ENCODE results near the gene TMEM134. TPM values are rescaled to one million over a fixed set of nuclear protein-coding genes. Genes with fewer than 3 reads are reported as not detected.

Gene TMEM134
- polyA plus RNA-seq, 2 of the 4 experiments (the other 2 are of a cell fraction) = 18.8 to 20.6 TPM

DNA sequence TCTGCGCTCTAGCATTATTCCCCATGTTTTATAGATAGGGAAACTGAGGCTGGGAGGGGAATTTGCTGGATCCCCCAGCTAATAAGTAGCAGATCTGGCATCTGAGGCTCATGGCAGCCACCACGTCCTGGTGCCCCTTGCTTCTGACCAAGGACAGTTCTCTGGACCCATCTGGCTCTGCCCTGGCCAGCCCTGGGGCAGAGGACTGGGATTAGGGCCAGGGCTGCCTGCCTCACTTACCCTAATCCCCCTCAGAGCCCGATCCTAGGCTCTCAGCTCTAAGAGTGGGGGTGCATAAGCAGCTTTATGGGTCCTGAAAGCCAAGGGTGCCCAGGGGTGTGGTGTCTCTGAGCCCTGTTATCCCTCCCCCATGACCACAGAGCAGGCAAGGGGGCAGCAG is 14.0 kb downstream of the TMEM134 start, which contains the start of gene CABP4:
TSS of gene CABP4 (plus strand) at position 301 of the 400 bp plus-strand sequence. CDS start at position 371, 70 bp downstream.
- FAIRE-seq = no peak
- POLR2A ChIA-PET = no interaction called here
- no peak within 1 kb of the TSS for H3K4me3 ChIP-seq

DNA sequence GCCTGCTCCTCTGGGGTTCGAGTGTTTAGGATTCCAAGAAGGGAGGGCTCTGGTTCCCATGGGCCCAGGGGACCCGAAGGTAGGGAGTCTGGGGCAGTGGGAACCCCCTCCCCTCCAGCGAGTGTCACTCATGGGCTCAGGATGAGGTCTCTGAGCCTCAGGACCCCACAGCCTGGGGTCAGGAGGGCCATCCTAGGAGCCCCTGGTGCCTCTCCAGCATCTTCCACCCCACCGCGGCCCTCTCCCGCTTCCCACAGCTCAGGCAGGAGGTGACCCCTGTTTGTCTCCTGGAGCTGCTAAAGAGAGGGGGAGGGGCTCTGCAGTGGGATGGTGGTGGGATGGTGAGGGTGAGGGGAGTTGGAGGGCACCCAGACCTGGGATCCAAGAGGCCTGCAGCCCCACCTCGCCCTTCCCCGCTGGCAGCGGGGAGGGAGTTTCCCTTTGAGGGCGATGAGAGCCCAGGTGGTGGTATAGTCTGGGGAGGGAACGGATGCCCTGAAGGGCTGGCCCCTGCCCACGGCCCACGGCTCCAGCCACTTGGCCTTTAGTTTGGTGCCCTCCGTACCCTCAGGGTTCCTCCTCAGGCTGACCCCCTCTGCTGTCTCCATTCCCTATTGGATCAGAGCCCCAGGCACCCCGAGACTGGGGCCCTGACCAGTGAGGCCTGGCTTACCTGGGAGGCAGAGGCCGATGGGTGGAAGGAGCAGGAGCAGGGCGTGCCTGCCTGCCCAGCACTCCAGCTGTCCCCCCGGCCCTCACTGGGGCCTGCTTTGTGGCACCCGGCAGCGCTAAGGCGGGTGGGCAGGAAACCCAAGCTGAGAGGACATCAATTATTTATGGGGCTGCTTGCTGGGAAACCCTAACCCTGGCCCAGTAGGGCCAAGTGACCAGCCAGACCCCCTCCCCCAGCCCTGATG is 15.0 kb downstream of the TMEM134 start:
- FAIRE-seq (no peak), DNase-seq (ENCODE audit: low read depth in 1 of 2, low spot score in 1 of 2) (no peak), ATAC-seq (no peak)
- no peaks in the 10 kb centered on the region for H3K4me1 ChIP-seq
- 80% methylated on average over 18 of the region's 21 CpGs for WGBS (ENCODE audit: missing lambda C conversion rate)
- H3K27ac ChIP-seq = no peak overlapping the region
- no peak overlapping the region for H3K4me3 ChIP-seq
- ChIA-PET POLR2A (no interaction called here), CTCF (interaction anchor here (2.1 kb wide), 1 partner anchor 14 kb away, joined by 5 read pairs; no protein-coding TSS in a partner anchor)
- no peaks in the 10 kb centered on the region for H3K9me3 ChIP-seq
- H3K4me2 ChIP-seq = no peak overlapping the region
- TF ChIP-seq HOXB13 (CRISPR knock-in tag; IDR thresholded peaks at IDR 0.05; ENCODE audit: low read depth) (no peak), FOSL2 (IDR thresholded peaks at IDR 0.05) (no peak), FOSL2 (CRISPR knock-in tag; IDR thresholded peaks at IDR 0.05) (no peak), TP53 (CRISPR knock-in tag; IDR thresholded peaks at IDR 0.05) (no peak), BHLHE40 (IDR thresholded peaks at IDR 0.05; ENCODE audit: low read depth, low read length) (no peak), POLR2A (IDR thresholded peaks at IDR 0.05; ENCODE audit: low read length) (no peak), FOSB (CRISPR knock-in tag; IDR thresholded peaks at IDR 0.05) (no peak), NPAS2 (CRISPR knock-in tag; IDR thresholded peaks at IDR 0.05; ENCODE audit: borderline replicate concordance) (no peak), EHMT2 (IDR thresholded peaks at IDR 0.05; ENCODE audit: low read depth) (no peak), CHD4 (IDR thresholded peaks at IDR 0.05; ENCODE audit: borderline replicate concordance) (no peak), NR3C1 (IDR thresholded peaks at IDR 0.05) (no peak)
- TF ChIP-seq, protein P1, sequence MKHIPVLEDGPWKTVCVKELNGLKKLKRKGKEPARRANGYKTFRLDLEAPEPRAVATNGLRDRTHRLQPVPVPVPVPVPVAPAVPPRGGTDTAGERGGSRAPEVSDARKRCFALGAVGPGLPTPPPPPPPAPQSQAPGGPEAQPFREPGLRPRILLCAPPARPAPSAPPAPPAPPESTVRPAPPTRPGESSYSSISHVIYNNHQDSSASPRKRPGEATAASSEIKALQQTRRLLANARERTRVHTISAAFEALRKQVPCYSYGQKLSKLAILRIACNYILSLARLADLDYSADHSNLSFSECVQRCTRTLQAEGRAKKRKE (CRISPR knock-in tag; IDR thresholded peaks at IDR 0.05; ENCODE audit: low read depth) = no peak

More for the DNA sequence above, 14.0 kb downstream of the TMEM134 start, which contains the start of gene CABP4:
- H3K4me2 ChIP-seq = no peak within 1 kb of the TSS
- CTCF ChIA-PET = interaction anchor here (2.1 kb wide), 1 partner anchor 13 kb away, joined by 5 read pairs; no protein-coding TSS in a partner anchor
- ATAC-seq (no peak), DNase-seq (ENCODE audit: low read depth in 1 of 2, low spot score in 1 of 2) (no peak)
- WGBS (ENCODE audit: missing lambda C conversion rate) = 81% methylated on average over 2 of the region's 3 CpGs
- no peaks in the 10 kb centered on the region for H3K4me1 ChIP-seq
- no peak within 1 kb of the TSS for H3K27ac ChIP-seq
- no peaks in the 10 kb centered on the region for H3K9me3 ChIP-seq
- no peak for TF ChIP-seq HOXB13 (CRISPR knock-in tag; IDR thresholded peaks at IDR 0.05; ENCODE audit: low read depth)
- no peak for TF ChIP-seq ZSCAN20 (CRISPR knock-in tag; IDR thresholded peaks at IDR 0.05)
- TF ChIP-seq, protein P2, sequence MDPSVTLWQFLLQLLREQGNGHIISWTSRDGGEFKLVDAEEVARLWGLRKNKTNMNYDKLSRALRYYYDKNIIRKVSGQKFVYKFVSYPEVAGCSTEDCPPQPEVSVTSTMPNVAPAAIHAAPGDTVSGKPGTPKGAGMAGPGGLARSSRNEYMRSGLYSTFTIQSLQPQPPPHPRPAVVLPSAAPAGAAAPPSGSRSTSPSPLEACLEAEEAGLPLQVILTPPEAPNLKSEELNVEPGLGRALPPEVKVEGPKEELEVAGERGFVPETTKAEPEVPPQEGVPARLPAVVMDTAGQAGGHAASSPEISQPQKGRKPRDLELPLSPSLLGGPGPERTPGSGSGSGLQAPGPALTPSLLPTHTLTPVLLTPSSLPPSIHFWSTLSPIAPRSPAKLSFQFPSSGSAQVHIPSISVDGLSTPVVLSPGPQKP (IDR thresholded peaks at IDR 0.05; ENCODE audit: low read depth, low read length) = no peak

DNA sequence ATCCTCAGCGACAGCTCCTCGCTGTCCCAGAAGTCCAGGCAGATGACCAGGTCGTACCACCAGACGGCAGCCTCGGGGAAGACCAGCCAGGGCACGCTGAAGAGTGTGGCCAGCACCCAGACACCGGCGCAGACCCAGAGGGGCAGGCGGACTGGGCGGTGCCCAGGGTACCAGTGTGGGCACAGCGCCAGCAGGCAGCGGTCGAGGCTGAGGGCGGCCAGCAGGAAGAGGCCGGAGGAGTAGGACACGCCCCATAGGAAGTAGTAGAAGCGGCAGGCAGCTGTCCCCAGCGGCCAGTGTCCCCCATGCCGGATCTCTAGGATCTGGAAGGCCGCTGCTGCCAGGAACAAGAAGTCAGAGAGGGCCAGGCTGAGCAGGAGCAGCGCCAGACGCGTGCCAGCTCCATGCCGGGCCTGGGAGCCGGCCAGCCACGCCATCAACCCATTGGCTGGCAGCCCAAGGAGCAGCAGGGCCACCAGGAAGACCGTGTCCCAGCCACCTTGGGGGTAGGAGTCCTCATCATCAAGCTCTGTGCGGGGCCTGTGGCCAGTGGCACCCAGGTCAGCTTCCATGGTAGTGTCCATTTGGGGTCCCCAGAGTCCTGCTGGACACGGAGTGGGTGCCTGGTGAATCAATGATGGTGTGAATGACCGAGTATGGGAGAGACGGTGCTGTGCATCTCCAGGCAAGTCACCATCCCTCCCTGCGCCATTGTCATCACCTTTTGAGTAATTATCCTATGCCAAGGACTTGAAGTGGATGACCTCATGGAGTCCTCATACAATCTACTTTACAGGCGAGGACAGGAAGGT is 16.7 kb downstream of the TMEM134 start, which contains the start of gene GPR152:
TSS of gene GPR152 (minus strand) at position 589 of the 812 bp plus-strand sequence. CDS start at position 584, 5 bp downstream.
- WGBS (ENCODE audit: missing lambda C conversion rate) = 91% methylated on average over 20 of the region's 33 CpGs
- ChIA-PET POLR2A (no interaction called here), CTCF (interaction anchor here (0.9 to 2.5 kb wide), 9 partner anchors 8 to 69 kb away, joined by 3 to 12 read pairs (median 4); partner anchors contain the start of genes PPP1CA, PTPRCAP and TMEM134)
- ATAC-seq = no peak
- no peaks in the 10 kb centered on the region for H3K9me3 ChIP-seq
- no peaks in the 10 kb centered on the region for H3K4me1 ChIP-seq
- no peak within 1 kb of the TSS for H3K4me3 ChIP-seq
- no peak for DNase-seq (ENCODE audit: low read depth in 1 of 2, low spot score in 1 of 2)
- FAIRE-seq = no peak
- no peak within 1 kb of the TSS for H3K4me2 ChIP-seq
- H3K27ac ChIP-seq = no peak within 1 kb of the TSS
- TF ChIP-seq, protein P3, sequence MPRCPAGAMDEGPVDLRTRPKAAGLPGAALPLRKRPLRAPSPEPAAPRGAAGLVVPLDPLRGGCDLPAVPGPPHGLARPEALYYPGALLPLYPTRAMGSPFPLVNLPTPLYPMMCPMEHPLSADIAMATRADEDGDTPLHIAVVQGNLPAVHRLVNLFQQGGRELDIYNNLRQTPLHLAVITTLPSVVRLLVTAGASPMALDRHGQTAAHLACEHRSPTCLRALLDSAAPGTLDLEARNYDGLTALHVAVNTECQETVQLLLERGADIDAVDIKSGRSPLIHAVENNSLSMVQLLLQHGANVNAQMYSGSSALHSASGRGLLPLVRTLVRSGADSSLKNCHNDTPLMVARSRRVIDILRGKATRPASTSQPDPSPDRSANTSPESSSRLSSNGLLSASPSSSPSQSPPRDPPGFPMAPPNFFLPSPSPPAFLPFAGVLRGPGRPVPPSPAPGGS (IDR thresholded peaks at IDR 0.05) = no peak
- no peak for TF ChIP-seq MAFK (IDR thresholded peaks at IDR 0.05; ENCODE audit: partially characterized antibody)
- no peak for TF ChIP-seq HOXB5 (CRISPR knock-in tag; IDR thresholded peaks at IDR 0.05)
- no peak for TF ChIP-seq CEBPB (IDR thresholded peaks at IDR 0.05)
- no peak for TF ChIP-seq CHD4 (IDR thresholded peaks at IDR 0.05; ENCODE audit: borderline replicate concordance)
- no peak for TF ChIP-seq NPAS2 (CRISPR knock-in tag; IDR thresholded peaks at IDR 0.05; ENCODE audit: borderline replicate concordance)
- TF ChIP-seq RARB (CRISPR knock-in tag; IDR thresholded peaks at IDR 0.05) = no peak
- no peak for TF ChIP-seq HOXA7 (CRISPR knock-in tag; IDR thresholded peaks at IDR 0.05)
- no peak for TF ChIP-seq FOXS1 (CRISPR knock-in tag; IDR thresholded peaks at IDR 0.05)
- no peak for TF ChIP-seq ZNF302 (CRISPR knock-in tag; IDR thresholded peaks at IDR 0.05)
- no peak for TF ChIP-seq EHMT2 (IDR thresholded peaks at IDR 0.05; ENCODE audit: low read depth)
- TF ChIP-seq HOXB13 (CRISPR knock-in tag; IDR thresholded peaks at IDR 0.05; ENCODE audit: low read depth) = no peak
- no peak for TF ChIP-seq CHD2 (IDR thresholded peaks at IDR 0.05; ENCODE audit: low read length, partially characterized antibody)
- TF ChIP-seq ZC3H11A (IDR thresholded peaks at IDR 0.05) = no peak
- TF ChIP-seq ZSCAN20 (CRISPR knock-in tag; IDR thresholded peaks at IDR 0.05) = no peak

Data from A549 (cell line).